Measurements from ENCODE around the gene PMF1. TPM values are rescaled to one million over a fixed set of nuclear protein-coding genes. Genes with fewer than 3 reads are reported as not detected.
"Not testable (repeated sequence)": the region's sequence is repeated elsewhere in the genome, so short reads cannot be mapped to it uniquely, and the experiment has no call there.

The PMF1 gene
- 19.3 TPM for total RNA-seq (ENCODE audit: insufficient read depth, low replicate concordance)

- DNase-seq (ENCODE audit: low spot score), result peak; percentile 99
Observed at GRCh38 chr1:156212833-156213643, at the start of gene PMF1. Gene PMF1 (plus strand): TSS chr1:156213007. CDS start chr1:156213016, 9 bp downstream.

- no peak for DNase-seq (ENCODE audit: low spot score)
Observed at GRCh38 chr1:156163712-156164111, 49.1 kb upstream of the PMF1 start.

GRCh38 chr1:156164125-156164831 lies 48.5 kb upstream of the PMF1 start:
- no peak for DNase-seq (ENCODE audit: low spot score)

- no peak for DNase-seq (ENCODE audit: low spot score)
Observed at GRCh38 chr1:156165083-156165482, 47.7 kb upstream of the PMF1 start.

GRCh38 chr1:156167536-156167935 lies 45.3 kb upstream of the PMF1 start:
- no peak for DNase-seq (ENCODE audit: low spot score)

- no peak for DNase-seq (ENCODE audit: low spot score)
Observed at GRCh38 chr1:156172696-156173470, 39.9 kb upstream of the PMF1 start.

GRCh38 chr1:156176610-156177210 lies 36.1 kb upstream of the PMF1 start:
- no peak for DNase-seq (ENCODE audit: low spot score)

- no peak for DNase-seq (ENCODE audit: low spot score)
Observed at GRCh38 chr1:156177919-156178654, 34.7 kb upstream of the PMF1 start.

GRCh38 chr1:156180471-156180870 lies 32.3 kb upstream of the PMF1 start:
- no peak for DNase-seq (ENCODE audit: low spot score)

- DNase-seq (ENCODE audit: low spot score), result not testable (repeated sequence)
Observed at GRCh38 chr1:156181391-156181924, 31.3 kb upstream of the PMF1 start.

GRCh38 chr1:156182010-156182779 lies 30.6 kb upstream of the PMF1 start:
- not testable (repeated sequence) for DNase-seq (ENCODE audit: low spot score)

GRCh38 chr1:156186347-156187177 lies 26.2 kb upstream of the PMF1 start:
- DNase-seq (ENCODE audit: low spot score), result not testable (repeated sequence)

GRCh38 chr1:156190265-156190664 lies 22.5 kb upstream of the PMF1 start:
- DNase-seq (ENCODE audit: low spot score), result not testable (repeated sequence)

GRCh38 chr1:156191292-156191964 lies 21.4 kb upstream of the PMF1 start:
- no peak for DNase-seq (ENCODE audit: low spot score)

- no peak for DNase-seq (ENCODE audit: low spot score)
Observed at GRCh38 chr1:156193208-156193487, 19.7 kb upstream of the PMF1 start.

- DNase-seq (ENCODE audit: low spot score), result peak; percentile 100
Observed at GRCh38 chr1:156193488-156194299, 19.1 kb upstream of the PMF1 start, which contains the start of gene SLC25A44. Gene SLC25A44 (plus strand): TSS chr1:156194104. CDS start chr1:156199848, 5,744 bp downstream.

GRCh38 chr1:156194300-156194652 lies 18.5 kb upstream of the PMF1 start:
- DNase-seq (ENCODE audit: low spot score), result no peak

GRCh38 chr1:156195853-156196252 lies 17.0 kb upstream of the PMF1 start:
- no peak for DNase-seq (ENCODE audit: low spot score)

Measured in umbilical cord (tissue), 2 donors.